Body of pancreas (tissue), 4 donors: ENCODE results near the gene FAM50A.

Source experiments
- POLR2A ChIP-seq, 3 donors: fragments of 450-650 bp; IDR thresholded peaks; one replicate each; pipeline ENCODE4 v1.6.1; 2016; ENCODE audit warnings: antibody characterized with exemption in 3 of 3, mild to moderate bottlenecking in 2 of 3
- TF ChIP-seq, protein P1 (sequence below), 7 experiments: fragments of 450-650 bp in 4 of 7; fragments of 200-600 bp in 3 of 7; sonication (generic) in 3 of 7; IDR thresholded peaks; one replicate each; pipeline ENCODE4 v1.5.1; 2016 to 2019; ENCODE audit warnings: antibody characterized with exemption in 7 of 7

DNA sequence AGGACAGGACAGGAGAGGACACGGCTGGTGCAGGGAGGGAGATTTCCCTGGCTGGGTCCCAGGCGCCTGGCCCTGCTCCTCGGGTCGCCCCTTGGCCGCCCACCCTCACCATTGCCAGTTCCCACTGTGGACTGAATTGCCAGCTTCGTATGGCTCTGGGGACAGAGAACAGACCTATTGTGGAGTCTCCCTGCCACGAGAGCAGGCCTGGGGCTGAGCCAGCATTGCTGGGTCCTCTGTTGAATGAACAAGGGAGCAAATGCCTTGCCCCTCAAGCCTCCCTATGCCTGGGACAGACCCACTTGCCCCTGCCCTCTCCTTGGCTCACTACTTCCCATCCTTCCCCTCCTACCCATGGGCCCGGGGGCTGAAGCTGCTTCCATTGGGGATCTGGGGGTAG lies 18.5 kb downstream of the FAM50A start:
- TF ChIP-seq, protein P1, sequence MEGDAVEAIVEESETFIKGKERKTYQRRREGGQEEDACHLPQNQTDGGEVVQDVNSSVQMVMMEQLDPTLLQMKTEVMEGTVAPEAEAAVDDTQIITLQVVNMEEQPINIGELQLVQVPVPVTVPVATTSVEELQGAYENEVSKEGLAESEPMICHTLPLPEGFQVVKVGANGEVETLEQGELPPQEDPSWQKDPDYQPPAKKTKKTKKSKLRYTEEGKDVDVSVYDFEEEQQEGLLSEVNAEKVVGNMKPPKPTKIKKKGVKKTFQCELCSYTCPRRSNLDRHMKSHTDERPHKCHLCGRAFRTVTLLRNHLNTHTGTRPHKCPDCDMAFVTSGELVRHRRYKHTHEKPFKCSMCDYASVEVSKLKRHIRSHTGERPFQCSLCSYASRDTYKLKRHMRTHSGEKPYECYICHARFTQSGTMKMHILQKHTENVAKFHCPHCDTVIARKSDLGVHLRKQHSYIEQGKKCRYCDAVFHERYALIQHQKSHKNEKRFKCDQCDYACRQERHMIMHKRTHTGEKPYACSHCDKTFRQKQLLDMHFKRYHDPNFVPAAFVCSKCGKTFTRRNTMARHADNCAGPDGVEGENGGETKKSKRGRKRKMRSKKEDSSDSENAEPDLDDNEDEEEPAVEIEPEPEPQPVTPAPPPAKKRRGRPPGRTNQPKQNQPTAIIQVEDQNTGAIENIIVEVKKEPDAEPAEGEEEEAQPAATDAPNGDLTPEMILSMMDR (IDR thresholded peaks at IDR 0.05), result no peak
- no peak for TF ChIP-seq POLR2A (IDR thresholded peaks at IDR 0.05)
